C4-2B (cell line): Measurements from ENCODE around the gene MRPL37.

Experiments
- CTCF ChIP-seq: fragments of 450-650 bp; conservative IDR thresholded peaks from 2 replicates; pipeline ENCODE4 v1.5.1; 2017; ENCODE audit warnings: mild to moderate bottlenecking
- ZFX ChIP-seq: fragments of 450-650 bp; IDR thresholded peaks from 2 replicates; pipeline ENCODE4 v1.6.1; 2017

- no peak for TF ChIP-seq ZFX
- TF ChIP-seq CTCF, result no peak
Measured at GRCh38 chr1:54180701-54181360, 19.1 kb upstream of the MRPL37 start.
